ENCODE data around the gene BEST4. TPM values are rescaled to one million over a fixed set of nuclear protein-coding genes. Genes with fewer than 3 reads are reported as not detected.

Gene BEST4
- total and polyA plus RNA-seq, 4 experiments from 2014 or later, result 0.20 to 1.6 (median 1.2) TPM; not detected in 1

GRCh38 chr1:44778705-44779576 lies 9.0 kb downstream of the BEST4 start:
- Histone ChIP-seq H3K4me1 (ENCODE audit: insufficient read depth, low read length) (peaks cover 35% of the 10 kb centered on the region), H3K27ac (ENCODE audit: low read depth, low read length) (no peak overlapping the region), H3K27me3 (ENCODE audit: insufficient read depth, low read length) (no peaks in the 10 kb centered on the region), H3K4me3 (ENCODE audit: low read length in 2 of 2) (no peak overlapping the region), H3K36me3 (ENCODE audit: insufficient read depth, low read length) (peaks cover 30% of the 10 kb centered on the region), H3K9me3 (ENCODE audit: control insufficient read depth in 1 of 2, low read length in 2 of 2) (no peaks in the 10 kb centered on the region)
- ChIA-PET CTCF (ENCODE audit: partially characterized antibody) (interaction anchor here (0.8 to 1.8 kb wide), 2 partner anchors 12 to 31 kb away, joined by 3 to 7 read pairs; no protein-coding TSS in a partner anchor), POLR2A (ENCODE audit: partially characterized antibody) (interaction anchor here (1.1 to 10.3 kb wide), 9 partner anchors 7 to 49 kb away, joined by 3 to 126 read pairs (median 6); partner anchors contain the start of genes BEST4, BTBD19, DYNLT4 and PLK3)
- no peaks in the 10 kb centered on the region for H3K9me3 Mint-ChIP-seq
- intact Hi-C loops (cut with micrococcal nuclease), result no loop called here
- no peak for DNase-seq
- H3K4me1 Mint-ChIP-seq, result peaks cover 29 to 56% (median 41%) of the 10 kb centered on the region in 4 donors
- H3K27ac Mint-ChIP-seq, result peak overlapping the region in 6 of 7 donors; percentile 31 to 88 (median 81)
- no peaks in the 10 kb centered on the region for H3K27me3 Mint-ChIP-seq
- H3K36me3 Mint-ChIP-seq, result peaks cover 25 to 64% of the 10 kb centered on the region in 2 donors
- peak overlapping the region in 1 of 8 donors; percentile 19 for H3K4me3 Mint-ChIP-seq

- POLR2A ChIA-PET (ENCODE audit: partially characterized antibody), result interaction anchor here (1.3 to 5.4 kb wide), 7 partner anchors 8 to 233 kb away, joined by 3 to 126 read pairs (median 70); partner anchors contain the start of genes BEST4, BTBD19, DYNLT4 and EIF2B3
- peaks cover 30% of the 10 kb centered on the region for H3K36me3 ChIP-seq (ENCODE audit: insufficient read depth, low read length)
These were observed 9.9 kb downstream of the BEST4 start for GRCh38 chr1:44777969-44778635.

GRCh38 chr1:44777547-44777946 lies 10.4 kb downstream of the BEST4 start:
- POLR2A ChIA-PET (ENCODE audit: partially characterized antibody), result interaction anchor here (1.3 to 5.4 kb wide), 7 partner anchors 9 to 234 kb away, joined by 3 to 126 read pairs (median 70); partner anchors contain the start of genes BEST4, BTBD19, DYNLT4 and EIF2B3
- Histone ChIP-seq H3K4me1 (ENCODE audit: insufficient read depth, low read length) (peaks cover 25% of the 10 kb centered on the region), H3K9me3 (ENCODE audit: control insufficient read depth in 1 of 2, low read length in 2 of 2) (no peaks in the 10 kb centered on the region), H3K27me3 (ENCODE audit: insufficient read depth, low read length) (no peaks in the 10 kb centered on the region), H3K27ac (ENCODE audit: low read depth, low read length) (peak overlapping the region; percentile 78), H3K4me3 (ENCODE audit: low read length in 2 of 2) (no peak overlapping the region), H3K36me3 (ENCODE audit: insufficient read depth, low read length) (peaks cover 30% of the 10 kb centered on the region)
- Mint-ChIP-seq H3K4me3 (peak overlapping the region; percentile 52 to 98 (median 92)), H3K27ac (peak overlapping the region; percentile 81 to 98 (median 95)), H3K27me3 (no peaks in the 10 kb centered on the region), H3K36me3 (peaks cover 25 to 62% of the 10 kb centered on the region in 2 donors), H3K4me1 (peaks cover 24 to 55% (median 33%) of the 10 kb centered on the region in 4 donors), H3K9me3 (no peaks in the 10 kb centered on the region)
- intact Hi-C loops (cut with micrococcal nuclease), result no loop called here
- no peak for DNase-seq
- CTCF ChIA-PET (ENCODE audit: partially characterized antibody), result interaction anchor here (0.6 to 6.1 kb wide), 6 partner anchors 9 to 824 kb away, joined by 3 to 53 read pairs (median 6); partner anchors contain the start of genes BEST4, PLK3 and RNU5D-1

More at GRCh38 chr1:44777969-44778635, 9.9 kb downstream of the BEST4 start:
- DNase-seq, result no peak
- Mint-ChIP-seq H3K27ac (peak overlapping the region; percentile 20 to 98 (median 94)), H3K27me3 (no peaks in the 10 kb centered on the region), H3K36me3 (peaks cover 25 to 62% of the 10 kb centered on the region in 2 donors), H3K9me3 (no peaks in the 10 kb centered on the region), H3K4me3 (peak overlapping the region in 5 of 8 donors; percentile 20 to 98 (median 91)), H3K4me1 (peaks cover 24 to 50% (median 34%) of the 10 kb centered on the region in 4 donors)
- no peaks in the 10 kb centered on the region for H3K9me3 ChIP-seq (ENCODE audit: control insufficient read depth in 1 of 2, low read length in 2 of 2)
- intact Hi-C loops (cut with micrococcal nuclease), result no loop called here
- no peaks in the 10 kb centered on the region for H3K27me3 ChIP-seq (ENCODE audit: insufficient read depth, low read length)
- H3K4me3 ChIP-seq (ENCODE audit: low read length in 2 of 2), result no peak overlapping the region
- H3K27ac ChIP-seq (ENCODE audit: low read depth, low read length), result peak overlapping the region; percentile 78
- H3K4me1 ChIP-seq (ENCODE audit: insufficient read depth, low read length), result peaks cover 27% of the 10 kb centered on the region
- CTCF ChIA-PET (ENCODE audit: partially characterized antibody), result interaction anchor here (0.6 to 6.1 kb wide), 6 partner anchors 8 to 824 kb away, joined by 3 to 53 read pairs (median 6); partner anchors contain the start of genes BEST4, PLK3 and RNU5D-1

- CTCF ChIA-PET (ENCODE audit: partially characterized antibody), result interaction anchor here (0.6 to 6.1 kb wide), 10 partner anchors 9 to 524 kb away, joined by 3 to 53 read pairs (median 6); partner anchors contain the start of genes BEST4, EIF2B3, PLK3 and RNU5D-1
- intact Hi-C loops (cut with micrococcal nuclease), result no loop called here
These were observed 11.3 kb downstream of the BEST4 start for GRCh38 chr1:44776730-44777068.

GRCh38 chr1:44775930-44776729 lies 11.8 kb downstream of the BEST4 start:
- Histone ChIP-seq H3K27me3 (ENCODE audit: insufficient read depth, low read length) (no peaks in the 10 kb centered on the region), H3K9me3 (ENCODE audit: control insufficient read depth in 1 of 2, low read length in 2 of 2) (no peaks in the 10 kb centered on the region), H3K27ac (ENCODE audit: low read depth, low read length) (peak overlapping the region; percentile 78), H3K36me3 (ENCODE audit: insufficient read depth, low read length) (peaks cover 25% of the 10 kb centered on the region), H3K4me1 (ENCODE audit: insufficient read depth, low read length) (peaks cover 25% of the 10 kb centered on the region), H3K4me3 (ENCODE audit: low read length in 2 of 2) (peak overlapping the region; percentile 87 to 88)
- ChIA-PET CTCF (ENCODE audit: partially characterized antibody) (interaction anchor here (0.5 to 6.1 kb wide), 13 partner anchors 9 to 783 kb away, joined by 3 to 53 read pairs (median 4); partner anchors contain the start of genes BEST4, EIF2B3 and RNU5D-1), POLR2A (ENCODE audit: partially characterized antibody) (interaction anchor here (0.6 to 5.4 kb wide), 40 partner anchors 10 to 1471 kb away, joined by 3 to 126 read pairs (median 6); partner anchors contain the start of genes AKR1A1, ARMH1, BEST4 and BTBD19)
- intact Hi-C loops (cut with micrococcal nuclease), result loop anchor here (1.0 kb wide), 4 partner anchors 8 to 210 kb away; partner anchors contain the start of genes EIF2B3, KIF2C and RNU5D-1
- Mint-ChIP-seq H3K9me3 (no peaks in the 10 kb centered on the region), H3K36me3 (peaks cover 25 to 53% of the 10 kb centered on the region in 2 donors), H3K4me1 (peaks cover 23 to 56% (median 30%) of the 10 kb centered on the region in 4 donors), H3K4me3 (peak overlapping the region; percentile 89 to 98 (median 94)), H3K27ac (peak overlapping the region; percentile 82 to 98 (median 95)), H3K27me3 (no peaks in the 10 kb centered on the region)
- peak in 3 of 5 donors; percentile 28 to 72 (median 38) for DNase-seq

More at GRCh38 chr1:44776730-44777068, 11.3 kb downstream of the BEST4 start:
- Histone ChIP-seq H3K27me3 (ENCODE audit: insufficient read depth, low read length) (no peaks in the 10 kb centered on the region), H3K27ac (ENCODE audit: low read depth, low read length) (peak overlapping the region; percentile 78), H3K4me1 (ENCODE audit: insufficient read depth, low read length) (peaks cover 25% of the 10 kb centered on the region), H3K4me3 (ENCODE audit: low read length in 2 of 2) (peak overlapping the region; percentile 87 to 88), H3K9me3 (ENCODE audit: control insufficient read depth in 1 of 2, low read length in 2 of 2) (no peaks in the 10 kb centered on the region), H3K36me3 (ENCODE audit: insufficient read depth, low read length) (peaks cover 30% of the 10 kb centered on the region)
- peaks cover 25 to 58% of the 10 kb centered on the region in 2 donors for H3K36me3 Mint-ChIP-seq
- POLR2A ChIA-PET (ENCODE audit: partially characterized antibody), result interaction anchor here (0.6 to 5.4 kb wide), 22 partner anchors 9 to 910 kb away, joined by 3 to 126 read pairs (median 11); partner anchors contain the start of genes AKR1A1, BEST4, BTBD19 and DYNLT4
- no peaks in the 10 kb centered on the region for H3K9me3 Mint-ChIP-seq
- H3K4me1 Mint-ChIP-seq, result peaks cover 24 to 56% (median 33%) of the 10 kb centered on the region in 4 donors
- H3K27me3 Mint-ChIP-seq, result no peaks in the 10 kb centered on the region
- H3K4me3 Mint-ChIP-seq, result peak overlapping the region; percentile 89 to 98 (median 94)
- no peak for DNase-seq
- peak overlapping the region; percentile 82 to 98 (median 95) for H3K27ac Mint-ChIP-seq
